ENCODE results near the gene SF3A1.

DNA sequence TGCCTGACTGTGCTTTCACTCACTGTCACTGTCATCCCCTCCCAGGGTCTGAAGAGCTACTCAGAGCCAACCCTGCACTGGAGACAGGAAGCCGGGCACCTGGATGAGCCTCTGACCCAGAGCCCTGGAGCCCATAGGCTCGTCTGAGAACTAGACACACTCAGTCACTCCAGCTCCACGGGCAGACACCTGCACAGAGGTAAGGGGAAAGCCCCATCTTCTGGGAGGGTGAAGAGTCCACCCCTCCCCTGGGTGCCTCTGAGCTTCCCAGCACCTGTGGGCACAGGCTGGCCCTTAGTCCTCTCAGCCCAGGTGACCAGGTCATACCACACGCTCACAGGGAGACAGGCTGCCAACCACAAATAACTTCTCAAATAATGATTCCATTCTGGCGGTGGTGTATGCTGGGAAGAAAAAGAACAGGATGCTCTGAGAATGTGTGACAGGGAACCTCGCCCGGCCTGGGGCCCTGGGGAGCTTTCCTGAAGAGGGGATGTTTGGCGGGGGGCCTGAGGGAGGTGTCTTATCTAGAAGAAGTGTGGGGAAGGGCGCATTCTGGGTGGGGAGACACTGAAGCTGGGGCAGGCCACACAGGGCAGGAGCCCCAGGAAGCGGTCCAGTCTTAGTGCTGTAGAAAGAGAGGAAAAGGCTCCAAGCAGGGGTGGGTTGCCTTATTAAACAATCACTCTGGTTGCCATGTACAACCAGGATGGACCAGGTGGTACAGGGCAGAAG lies 5.4 kb upstream of the SF3A1 start:
- no peak for TF ChIP-seq EZH2 (IDR thresholded peaks at IDR 0.05; ENCODE audit: borderline replicate concordance, insufficient read depth, low read length, poor library complexity, severe bottlenecking)
- no peak for TF ChIP-seq SMC3 (conservative IDR thresholded peaks at IDR 0.05; ENCODE audit: poor library complexity)
- TF ChIP-seq, protein P1, sequence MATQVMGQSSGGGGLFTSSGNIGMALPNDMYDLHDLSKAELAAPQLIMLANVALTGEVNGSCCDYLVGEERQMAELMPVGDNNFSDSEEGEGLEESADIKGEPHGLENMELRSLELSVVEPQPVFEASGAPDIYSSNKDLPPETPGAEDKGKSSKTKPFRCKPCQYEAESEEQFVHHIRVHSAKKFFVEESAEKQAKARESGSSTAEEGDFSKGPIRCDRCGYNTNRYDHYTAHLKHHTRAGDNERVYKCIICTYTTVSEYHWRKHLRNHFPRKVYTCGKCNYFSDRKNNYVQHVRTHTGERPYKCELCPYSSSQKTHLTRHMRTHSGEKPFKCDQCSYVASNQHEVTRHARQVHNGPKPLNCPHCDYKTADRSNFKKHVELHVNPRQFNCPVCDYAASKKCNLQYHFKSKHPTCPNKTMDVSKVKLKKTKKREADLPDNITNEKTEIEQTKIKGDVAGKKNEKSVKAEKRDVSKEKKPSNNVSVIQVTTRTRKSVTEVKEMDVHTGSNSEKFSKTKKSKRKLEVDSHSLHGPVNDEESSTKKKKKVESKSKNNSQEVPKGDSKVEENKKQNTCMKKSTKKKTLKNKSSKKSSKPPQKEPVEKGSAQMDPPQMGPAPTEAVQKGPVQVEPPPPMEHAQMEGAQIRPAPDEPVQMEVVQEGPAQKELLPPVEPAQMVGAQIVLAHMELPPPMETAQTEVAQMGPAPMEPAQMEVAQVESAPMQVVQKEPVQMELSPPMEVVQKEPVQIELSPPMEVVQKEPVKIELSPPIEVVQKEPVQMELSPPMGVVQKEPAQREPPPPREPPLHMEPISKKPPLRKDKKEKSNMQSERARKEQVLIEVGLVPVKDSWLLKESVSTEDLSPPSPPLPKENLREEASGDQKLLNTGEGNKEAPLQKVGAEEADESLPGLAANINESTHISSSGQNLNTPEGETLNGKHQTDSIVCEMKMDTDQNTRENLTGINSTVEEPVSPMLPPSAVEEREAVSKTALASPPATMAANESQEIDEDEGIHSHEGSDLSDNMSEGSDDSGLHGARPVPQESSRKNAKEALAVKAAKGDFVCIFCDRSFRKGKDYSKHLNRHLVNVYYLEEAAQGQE (IDR thresholded peaks at IDR 0.05; ENCODE audit: borderline replicate concordance): no peak
- TF ChIP-seq POLR2AphosphoS5 (IDR thresholded peaks at IDR 0.05): no peak
- TF ChIP-seq RAD21 (conservative IDR thresholded peaks at IDR 0.05): no peak
- TF ChIP-seq, protein P2, sequence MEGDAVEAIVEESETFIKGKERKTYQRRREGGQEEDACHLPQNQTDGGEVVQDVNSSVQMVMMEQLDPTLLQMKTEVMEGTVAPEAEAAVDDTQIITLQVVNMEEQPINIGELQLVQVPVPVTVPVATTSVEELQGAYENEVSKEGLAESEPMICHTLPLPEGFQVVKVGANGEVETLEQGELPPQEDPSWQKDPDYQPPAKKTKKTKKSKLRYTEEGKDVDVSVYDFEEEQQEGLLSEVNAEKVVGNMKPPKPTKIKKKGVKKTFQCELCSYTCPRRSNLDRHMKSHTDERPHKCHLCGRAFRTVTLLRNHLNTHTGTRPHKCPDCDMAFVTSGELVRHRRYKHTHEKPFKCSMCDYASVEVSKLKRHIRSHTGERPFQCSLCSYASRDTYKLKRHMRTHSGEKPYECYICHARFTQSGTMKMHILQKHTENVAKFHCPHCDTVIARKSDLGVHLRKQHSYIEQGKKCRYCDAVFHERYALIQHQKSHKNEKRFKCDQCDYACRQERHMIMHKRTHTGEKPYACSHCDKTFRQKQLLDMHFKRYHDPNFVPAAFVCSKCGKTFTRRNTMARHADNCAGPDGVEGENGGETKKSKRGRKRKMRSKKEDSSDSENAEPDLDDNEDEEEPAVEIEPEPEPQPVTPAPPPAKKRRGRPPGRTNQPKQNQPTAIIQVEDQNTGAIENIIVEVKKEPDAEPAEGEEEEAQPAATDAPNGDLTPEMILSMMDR (IDR thresholded peaks at IDR 0.05; ENCODE audit: poor library complexity, severe bottlenecking): no peak
- no peak for TF ChIP-seq MXI1 (conservative IDR thresholded peaks at IDR 0.05; ENCODE audit: poor library complexity, severe bottlenecking)
- TF ChIP-seq EP300 (conservative IDR thresholded peaks at IDR 0.05; ENCODE audit: poor library complexity, severe bottlenecking): no peak
